PFSK-1 (cell line): ENCODE data around the gene CSGALNACT2.

Experiments used
- POLR2AphosphoS5 ChIP-seq: IDR thresholded peaks from 2 replicates; pipeline ENCODE4 v1.6.1; 2012; ENCODE audit warnings: low read depth, mild to moderate bottlenecking, control low read depth, low read length, moderate library complexity
- SIN3A ChIP-seq: IDR thresholded peaks from 2 replicates; pipeline ENCODE4 v1.6.1; 2012; ENCODE audit warnings: mild to moderate bottlenecking, low read length, moderate library complexity, borderline replicate concordance; ENCODE audit not compliant: insufficient read depth

DNA sequence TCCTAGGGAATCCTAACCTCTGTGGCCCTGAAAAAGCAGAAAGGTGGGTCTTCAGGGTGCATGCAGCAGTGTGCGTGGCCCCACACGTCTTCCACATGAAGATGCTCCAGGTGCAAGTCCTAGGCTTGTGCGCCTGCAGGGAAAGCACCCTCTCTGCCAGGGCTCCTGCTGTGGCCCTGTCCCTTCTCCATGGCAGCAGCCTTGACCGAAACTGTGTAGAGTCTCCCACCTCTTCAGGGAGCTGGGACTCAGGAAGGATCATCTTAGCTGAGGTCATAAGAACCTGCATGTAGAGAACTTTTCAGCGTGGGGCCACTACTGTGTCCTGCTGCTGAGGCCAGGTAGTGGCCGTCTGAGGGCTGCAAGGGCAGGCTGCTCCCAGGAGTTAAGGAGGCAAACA lies 6.3 kb upstream of the CSGALNACT2 start:
- TF ChIP-seq SIN3A (no peak), POLR2AphosphoS5 (no peak)
